ENCODE results near the gene CREB5. TPM values are rescaled to one million over a fixed set of nuclear protein-coding genes. Genes with fewer than 3 reads are reported as not detected.
A peak's percentile ranks its signal among the peaks of the same experiment; 100 is the strongest.

CREB5 gene
- total RNA-seq, 5 donors from 2014 or later (not counting 1 experiment from before 2014, with no cell fraction given) = 0.03 to 0.58 (median 0.23) TPM

GRCh38 chr7:28654110-28654509 lies 241.8 kb downstream of the CREB5 start:
- H3K27ac Mint-ChIP-seq = no peak overlapping the region
- DNase-seq (no peak), ATAC-seq (replicated peaks in 1 of 4) (no peak)
- Histone ChIP-seq H3K27ac (ENCODE audit: low read length) (no peak overlapping the region), H3K4me3 (ENCODE audit: control insufficient read depth in 1 of 2, extremely low read depth in 1 of 2, low read length in 1 of 2) (no peak overlapping the region), H3K4me1 (ENCODE audit: control insufficient read depth in 1 of 2, extremely low read depth in 1 of 2, insufficient read depth in 2 of 2, low read length in 2 of 2) (no peaks in the 10 kb centered on the region), H3K36me3 (ENCODE audit: control insufficient read depth in 2 of 2, extremely low read depth in 1 of 2, insufficient read depth in 1 of 2, low read length in 1 of 2) (no peaks in the 10 kb centered on the region), H3K9me3 (no peaks in the 10 kb centered on the region), H3K27me3 (replicated peaks in 1 of 2; ENCODE audit: control insufficient read depth in 2 of 2, extremely low read depth in 1 of 2, insufficient read depth in 2 of 2, low read length in 1 of 2) (peaks cover 0 to 4% of the 10 kb centered on the region in 2 experiments)
- H3K4me3 Mint-ChIP-seq = no peak overlapping the region
- H3K36me3 Mint-ChIP-seq = no peaks in the 10 kb centered on the region
- ChIA-PET CTCF (interaction anchor here in 1 of 2 donors (0.6 kb wide), 1 partner anchor 575 kb away, joined by 3 read pairs; no protein-coding TSS in a partner anchor), POLR2A (no interaction called here)
- H3K27me3 Mint-ChIP-seq = peaks cover 0 to 10% of the 10 kb centered on the region in 2 donors
- H3K4me1 Mint-ChIP-seq = no peaks in the 10 kb centered on the region
- 90% methylated on average over 3 of the region's 6 CpGs for WGBS (ENCODE audit: insufficient coverage)
- peaks cover 0 to 4% (median 3%) of the 10 kb centered on the region in 3 donors for H3K9me3 Mint-ChIP-seq

- Mint-ChIP-seq H3K4me3 (no peak overlapping the region), H3K4me1 (peaks cover 0 to 2% (median 0%) of the 10 kb centered on the region in 3 donors), H3K27ac (no peak overlapping the region), H3K36me3 (no peaks in the 10 kb centered on the region), H3K27me3 (peaks cover 2 to 10% of the 10 kb centered on the region in 2 donors), H3K9me3 (peaks cover 3 to 18% (median 4%) of the 10 kb centered on the region in 3 donors)
- Histone ChIP-seq H3K27ac (ENCODE audit: low read length) (no peak overlapping the region), H3K4me3 (ENCODE audit: control insufficient read depth in 1 of 2, extremely low read depth in 1 of 2, low read length in 1 of 2) (no peak overlapping the region), H3K27me3 (replicated peaks in 1 of 2; ENCODE audit: control insufficient read depth in 2 of 2, extremely low read depth in 1 of 2, insufficient read depth in 2 of 2, low read length in 1 of 2) (peaks cover 0 to 4% of the 10 kb centered on the region in 2 experiments), H3K4me1 (ENCODE audit: control insufficient read depth in 1 of 2, extremely low read depth in 1 of 2, insufficient read depth in 2 of 2, low read length in 2 of 2) (peaks cover 0 to 7% of the 10 kb centered on the region in 2 experiments), H3K9me3 (no peaks in the 10 kb centered on the region), H3K36me3 (ENCODE audit: control insufficient read depth in 2 of 2, extremely low read depth in 1 of 2, insufficient read depth in 1 of 2, low read length in 1 of 2) (no peaks in the 10 kb centered on the region)
- ChIA-PET CTCF (no interaction called here), POLR2A (no interaction called here)
- ATAC-seq (replicated peaks in 1 of 4) = no peak
- no CpG with 5 or more reads among the region's 1 CpG for WGBS (ENCODE audit: insufficient coverage)
- no peak for DNase-seq
Measured at GRCh38 chr7:28656529-28656928, 244.2 kb downstream of the CREB5 start.

DNA sequence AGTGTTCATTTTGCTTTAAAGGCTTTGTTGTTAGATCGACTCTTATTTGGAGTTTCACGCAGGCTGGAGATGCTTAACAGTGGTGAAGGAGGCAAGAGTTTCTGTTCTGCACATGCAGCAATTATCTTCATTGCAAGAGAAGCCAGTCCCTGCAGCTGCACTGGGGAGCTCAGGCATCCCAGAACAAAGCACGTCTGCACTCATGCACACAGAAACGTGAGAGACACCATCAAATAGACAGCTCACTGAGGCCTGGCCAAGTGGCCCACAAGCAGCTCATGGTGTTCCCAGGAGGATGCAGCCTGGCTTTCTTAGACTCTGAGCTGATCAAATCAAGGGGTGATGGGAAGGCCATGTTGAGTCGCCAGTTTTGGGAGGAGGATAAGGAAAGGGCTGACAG lies 246.1 kb downstream of the CREB5 start:
- Histone ChIP-seq H3K4me3 (ENCODE audit: control insufficient read depth in 1 of 2, extremely low read depth in 1 of 2, low read length in 1 of 2) (no peak overlapping the region), H3K36me3 (ENCODE audit: control insufficient read depth in 2 of 2, extremely low read depth in 1 of 2, insufficient read depth in 1 of 2, low read length in 1 of 2) (no peaks in the 10 kb centered on the region), H3K4me1 (ENCODE audit: control insufficient read depth in 1 of 2, extremely low read depth in 1 of 2, insufficient read depth in 2 of 2, low read length in 2 of 2) (peaks cover 8 to 18% of the 10 kb centered on the region in 2 experiments), H3K9me3 (no peaks in the 10 kb centered on the region), H3K27me3 (replicated peaks in 1 of 2; ENCODE audit: control insufficient read depth in 2 of 2, extremely low read depth in 1 of 2, insufficient read depth in 2 of 2, low read length in 1 of 2) (peaks cover 0 to 6% of the 10 kb centered on the region in 2 experiments), H3K27ac (ENCODE audit: low read length) (no peak overlapping the region)
- DNase-seq = no peak
- H3K27ac Mint-ChIP-seq = no peak overlapping the region
- POLR2A ChIA-PET = no interaction called here
- ATAC-seq (replicated peaks in 1 of 4) = no peak
- H3K9me3 Mint-ChIP-seq = peaks cover 3 to 18% (median 4%) of the 10 kb centered on the region in 3 donors
- WGBS (ENCODE audit: insufficient coverage) = 64% methylated on average over 5 of the region's 5 CpGs
- no peaks in the 10 kb centered on the region for H3K36me3 Mint-ChIP-seq
- H3K4me1 Mint-ChIP-seq = peaks cover 7 to 13% (median 8%) of the 10 kb centered on the region in 3 donors
- H3K27me3 Mint-ChIP-seq = peaks cover 6 to 9% of the 10 kb centered on the region in 2 donors
- H3K4me3 Mint-ChIP-seq = no peak overlapping the region
- CTCF ChIA-PET = no interaction called here

GRCh38 chr7:28660132-28660531 lies 247.8 kb downstream of the CREB5 start:
- peaks cover 7 to 13% (median 8%) of the 10 kb centered on the region in 3 donors for H3K4me1 Mint-ChIP-seq
- ATAC-seq (replicated peaks in 1 of 4) (no peak), DNase-seq (no peak)
- ChIA-PET CTCF (interaction anchor here in 1 of 2 donors (0.6 kb wide), 1 partner anchor 791 kb away, joined by 5 read pairs; no protein-coding TSS in a partner anchor), POLR2A (interaction anchor here in 1 of 2 donors (0.7 kb wide), 1 partner anchor 26 kb away, joined by 5 read pairs; no protein-coding TSS in a partner anchor)
- no peak overlapping the region for H3K27ac Mint-ChIP-seq
- Histone ChIP-seq H3K4me3 (ENCODE audit: control insufficient read depth in 1 of 2, extremely low read depth in 1 of 2, low read length in 1 of 2) (no peak overlapping the region), H3K36me3 (ENCODE audit: control insufficient read depth in 2 of 2, extremely low read depth in 1 of 2, insufficient read depth in 1 of 2, low read length in 1 of 2) (no peaks in the 10 kb centered on the region), H3K27ac (ENCODE audit: low read length) (no peak overlapping the region), H3K9me3 (no peaks in the 10 kb centered on the region), H3K27me3 (replicated peaks in 1 of 2; ENCODE audit: control insufficient read depth in 2 of 2, extremely low read depth in 1 of 2, insufficient read depth in 2 of 2, low read length in 1 of 2) (peaks cover 0 to 6% of the 10 kb centered on the region in 2 experiments), H3K4me1 (ENCODE audit: control insufficient read depth in 1 of 2, extremely low read depth in 1 of 2, insufficient read depth in 2 of 2, low read length in 2 of 2) (peaks cover 8 to 18% of the 10 kb centered on the region in 2 experiments)
- H3K27me3 Mint-ChIP-seq = peaks cover 9 to 18% of the 10 kb centered on the region in 2 donors
- WGBS (ENCODE audit: insufficient coverage) = no CpG with 5 or more reads among the region's 2 CpGs
- H3K36me3 Mint-ChIP-seq = no peaks in the 10 kb centered on the region
- no peak overlapping the region for H3K4me3 Mint-ChIP-seq
- H3K9me3 Mint-ChIP-seq = peaks cover 3 to 18% (median 4%) of the 10 kb centered on the region in 3 donors

GRCh38 chr7:28661826-28662595 lies 249.7 kb downstream of the CREB5 start:
- Histone ChIP-seq H3K9me3 (no peaks in the 10 kb centered on the region), H3K36me3 (ENCODE audit: control insufficient read depth in 2 of 2, extremely low read depth in 1 of 2, insufficient read depth in 1 of 2, low read length in 1 of 2) (no peaks in the 10 kb centered on the region), H3K4me3 (ENCODE audit: control insufficient read depth in 1 of 2, extremely low read depth in 1 of 2, low read length in 1 of 2) (peak overlapping the region in 1 of 2 donors; percentile 25), H3K27me3 (replicated peaks in 1 of 2; ENCODE audit: control insufficient read depth in 2 of 2, extremely low read depth in 1 of 2, insufficient read depth in 2 of 2, low read length in 1 of 2) (peaks cover 0 to 6% of the 10 kb centered on the region in 2 experiments), H3K27ac (ENCODE audit: low read length) (peak overlapping the region; percentile 34), H3K4me1 (ENCODE audit: control insufficient read depth in 1 of 2, extremely low read depth in 1 of 2, insufficient read depth in 2 of 2, low read length in 2 of 2) (peaks cover 8 to 18% of the 10 kb centered on the region in 2 experiments)
- H3K4me3 Mint-ChIP-seq = peak overlapping the region in 2 of 3 donors; percentile 26 to 42
- H3K4me1 Mint-ChIP-seq = peaks cover 7 to 13% (median 8%) of the 10 kb centered on the region in 3 donors
- H3K27me3 Mint-ChIP-seq = peaks cover 9 to 18% of the 10 kb centered on the region in 2 donors
- H3K9me3 Mint-ChIP-seq = peaks cover 3 to 18% (median 4%) of the 10 kb centered on the region in 3 donors
- ATAC-seq (replicated peaks in 1 of 4) (peak; percentile 74 to 93 (median 88)), DNase-seq (peak in 20 of 35 experiments; percentile 4 to 46 (median 12))
- 2% methylated on average over 10 of the region's 12 CpGs for WGBS (ENCODE audit: insufficient coverage)
- ChIA-PET POLR2A (interaction anchor here in 1 of 2 donors (0.7 kb wide), 1 partner anchor 8 kb away, joined by 5 read pairs; no protein-coding TSS in a partner anchor), CTCF (interaction anchor here in 1 of 2 donors (0.6 kb wide), 1 partner anchor 192 kb away, joined by 3 read pairs; no protein-coding TSS in a partner anchor)
- no peaks in the 10 kb centered on the region for H3K36me3 Mint-ChIP-seq
- H3K27ac Mint-ChIP-seq = peak overlapping the region; percentile 32 to 86

DNA sequence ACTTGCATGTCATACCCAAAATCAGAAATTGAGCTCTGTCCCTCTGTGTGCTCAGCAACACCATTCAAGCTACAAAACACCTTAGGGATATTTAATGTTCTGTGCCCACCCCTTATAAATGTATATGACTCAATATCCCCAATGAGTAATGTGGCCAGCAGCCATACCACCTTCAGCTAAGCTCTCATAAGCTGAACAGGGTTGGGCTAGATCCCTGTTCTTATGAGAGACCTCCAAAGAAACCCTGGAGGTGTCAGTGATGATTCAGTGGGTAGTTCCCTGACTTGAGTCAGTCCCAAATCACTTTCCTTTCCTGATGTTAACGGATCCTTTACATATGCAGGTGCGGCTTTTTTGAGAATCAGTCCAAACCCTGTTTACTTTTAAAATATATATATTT lies 253.8 kb downstream of the CREB5 start:
- no peak overlapping the region for H3K27ac ChIP-seq (ENCODE audit: low read length)
- H3K27me3 ChIP-seq (replicated peaks in 1 of 2; ENCODE audit: control insufficient read depth in 2 of 2, extremely low read depth in 1 of 2, insufficient read depth in 2 of 2, low read length in 1 of 2) = peaks cover 0 to 2% of the 10 kb centered on the region in 2 experiments
- H3K4me3 Mint-ChIP-seq = no peak overlapping the region
- no peak overlapping the region for H3K27ac Mint-ChIP-seq
- POLR2A ChIA-PET = no interaction called here
- CTCF ChIA-PET = no interaction called here
- no peaks in the 10 kb centered on the region for H3K36me3 Mint-ChIP-seq
- ATAC-seq (replicated peaks in 1 of 4) (no peak), DNase-seq (no peak)
- H3K4me1 ChIP-seq (ENCODE audit: control insufficient read depth in 1 of 2, extremely low read depth in 1 of 2, insufficient read depth in 2 of 2, low read length in 2 of 2) = peaks cover 8 to 14% of the 10 kb centered on the region in 2 experiments
- H3K9me3 ChIP-seq = no peaks in the 10 kb centered on the region
- peaks cover 0 to under 1% (median 0%) of the 10 kb centered on the region in 3 donors for H3K9me3 Mint-ChIP-seq
- H3K4me1 Mint-ChIP-seq = peaks cover 7 to 13% (median 8%) of the 10 kb centered on the region in 3 donors
- no peaks in the 10 kb centered on the region for H3K36me3 ChIP-seq (ENCODE audit: control insufficient read depth in 2 of 2, extremely low read depth in 1 of 2, insufficient read depth in 1 of 2, low read length in 1 of 2)
- no CpG with 5 or more reads among the region's 2 CpGs for WGBS (ENCODE audit: insufficient coverage)
- H3K4me3 ChIP-seq (ENCODE audit: control insufficient read depth in 1 of 2, extremely low read depth in 1 of 2, low read length in 1 of 2) = no peak overlapping the region
- H3K27me3 Mint-ChIP-seq = peaks cover 4 to 18% of the 10 kb centered on the region in 2 donors

Measured in T-cell (primary cell).